Measurements from ENCODE around the gene TMEM123. TPM values are rescaled to one million over a fixed set of nuclear protein-coding genes. Genes with fewer than 3 reads are reported as not detected.

Gene TMEM123
- total RNA-seq, 2 experiments from 2014 or later = 434 to 461 TPM

GRCh38 chr11:102391549-102392237 lies 60.9 kb downstream of the TMEM123 start:
- Mint-ChIP-seq H3K36me3 (ENCODE audit: low read depth) (peaks cover 59% of the 10 kb centered on the region), H3K4me3 (no peak overlapping the region), H3K27ac (peak overlapping the region; percentile 55), H3K27me3 (ENCODE audit: low read depth) (no peaks in the 10 kb centered on the region), H3K4me1 (ENCODE audit: low read depth) (peaks cover 27% of the 10 kb centered on the region), H3K9me3 (ENCODE audit: insufficient read depth) (no peaks in the 10 kb centered on the region)
- ChIA-PET POLR2A (interaction anchor here (1.0 to 1.3 kb wide), 2 partner anchors 60 to 105 kb away, joined by 3 to 4 read pairs; no protein-coding TSS in a partner anchor), CTCF (interaction anchor here (0.7 to 6.1 kb wide), 25 partner anchors 10 to 221 kb away, joined by 3 to 56 read pairs (median 6); no protein-coding TSS in a partner anchor)
- DNase-seq (no peak), ATAC-seq (peak; percentile 17)

- peaks cover 59% of the 10 kb centered on the region for H3K36me3 Mint-ChIP-seq (ENCODE audit: low read depth)
- POLR2A ChIA-PET = interaction anchor here (0.6 to 1.3 kb wide), 3 partner anchors 61 to 109 kb away, joined by 3 to 4 read pairs (median 3); no protein-coding TSS in a partner anchor
Measured at GRCh38 chr11:102390667-102391465, 61.7 kb downstream of the TMEM123 start.

GRCh38 chr11:102389253-102389652 lies 63.3 kb downstream of the TMEM123 start:
- Mint-ChIP-seq H3K4me1 (ENCODE audit: low read depth) (peaks cover 25% of the 10 kb centered on the region), H3K4me3 (no peak overlapping the region), H3K36me3 (ENCODE audit: low read depth) (peaks cover 55% of the 10 kb centered on the region), H3K27ac (no peak overlapping the region), H3K27me3 (ENCODE audit: low read depth) (no peaks in the 10 kb centered on the region), H3K9me3 (ENCODE audit: insufficient read depth) (no peaks in the 10 kb centered on the region)
- DNase-seq (no peak), ATAC-seq (no peak)
- ChIA-PET POLR2A (no interaction called here), CTCF (interaction anchor here (0.6 to 6.1 kb wide), 13 partner anchors 8 to 277 kb away, joined by 3 to 56 read pairs (median 15); no protein-coding TSS in a partner anchor)

More at GRCh38 chr11:102390667-102391465, 61.7 kb downstream of the TMEM123 start:
- ATAC-seq = peak; percentile 70
- DNase-seq = peak; percentile 64
- H3K27ac Mint-ChIP-seq = no peak overlapping the region
- CTCF ChIA-PET = interaction anchor here (0.5 to 6.1 kb wide), 49 partner anchors 10 to 276 kb away, joined by 3 to 56 read pairs (median 5); no protein-coding TSS in a partner anchor
- no peaks in the 10 kb centered on the region for H3K27me3 Mint-ChIP-seq (ENCODE audit: low read depth)
- peaks cover 26% of the 10 kb centered on the region for H3K4me1 Mint-ChIP-seq (ENCODE audit: low read depth)
- H3K4me3 Mint-ChIP-seq = no peak overlapping the region
- no peaks in the 10 kb centered on the region for H3K9me3 Mint-ChIP-seq (ENCODE audit: insufficient read depth)

- POLR2A ChIA-PET = interaction anchor here (1.2 kb wide), 1 partner anchor 102 kb away, joined by 3 read pairs; no protein-coding TSS in a partner anchor
- no peak for DNase-seq
- ATAC-seq = no peak
- Mint-ChIP-seq H3K4me3 (no peak overlapping the region), H3K27ac (no peak overlapping the region), H3K4me1 (ENCODE audit: low read depth) (peaks cover 18% of the 10 kb centered on the region), H3K9me3 (ENCODE audit: insufficient read depth) (no peaks in the 10 kb centered on the region), H3K27me3 (ENCODE audit: low read depth) (no peaks in the 10 kb centered on the region), H3K36me3 (ENCODE audit: low read depth) (peaks cover 38% of the 10 kb centered on the region)
- CTCF ChIA-PET = no interaction called here
Measured at GRCh38 chr11:102387043-102387781, 65.4 kb downstream of the TMEM123 start.

GRCh38 chr11:102386136-102386734 lies 66.3 kb downstream of the TMEM123 start:
- ChIA-PET CTCF (interaction anchor here (1.0 kb wide), 1 partner anchor 44 kb away, joined by 4 read pairs; no protein-coding TSS in a partner anchor), POLR2A (no interaction called here)
- DNase-seq (no peak), ATAC-seq (no peak)
- Mint-ChIP-seq H3K27me3 (ENCODE audit: low read depth) (no peaks in the 10 kb centered on the region), H3K27ac (no peak overlapping the region), H3K4me3 (no peak overlapping the region), H3K4me1 (ENCODE audit: low read depth) (peaks cover 18% of the 10 kb centered on the region), H3K9me3 (ENCODE audit: insufficient read depth) (no peaks in the 10 kb centered on the region), H3K36me3 (ENCODE audit: low read depth) (peaks cover 38% of the 10 kb centered on the region)

GRCh38 chr11:102385085-102386007 lies 67.2 kb downstream of the TMEM123 start:
- H3K36me3 Mint-ChIP-seq (ENCODE audit: low read depth) = peaks cover 43% of the 10 kb centered on the region
- H3K27ac Mint-ChIP-seq = no peak overlapping the region
- no peaks in the 10 kb centered on the region for H3K27me3 Mint-ChIP-seq (ENCODE audit: low read depth)
- H3K4me3 Mint-ChIP-seq = no peak overlapping the region
- H3K9me3 Mint-ChIP-seq (ENCODE audit: insufficient read depth) = no peaks in the 10 kb centered on the region
- ChIA-PET CTCF (interaction anchor here (0.6 to 1.0 kb wide), 2 partner anchors 32 to 43 kb away, joined by 3 to 4 read pairs; no protein-coding TSS in a partner anchor), POLR2A (interaction anchor here (1.2 kb wide), 1 partner anchor 8 kb away, joined by 3 read pairs; no protein-coding TSS in a partner anchor)
- ATAC-seq (no peak), DNase-seq (no peak)
- H3K4me1 Mint-ChIP-seq (ENCODE audit: low read depth) = peaks cover 14% of the 10 kb centered on the region

- peaks cover 13% of the 10 kb centered on the region for H3K4me1 Mint-ChIP-seq (ENCODE audit: low read depth)
- no peak for DNase-seq
- POLR2A ChIA-PET = interaction anchor here (1.2 kb wide), 1 partner anchor 9 kb away, joined by 3 read pairs; no protein-coding TSS in a partner anchor
- peaks cover 47% of the 10 kb centered on the region for H3K36me3 Mint-ChIP-seq (ENCODE audit: low read depth)
- no peaks in the 10 kb centered on the region for H3K27me3 Mint-ChIP-seq (ENCODE audit: low read depth)
- no peak overlapping the region for H3K4me3 Mint-ChIP-seq
- no peaks in the 10 kb centered on the region for H3K9me3 Mint-ChIP-seq (ENCODE audit: insufficient read depth)
- H3K27ac Mint-ChIP-seq = no peak overlapping the region
- no peak for ATAC-seq
- CTCF ChIA-PET = interaction anchor here (0.6 to 1.9 kb wide), 2 partner anchors 9 to 31 kb away, joined by 3 to 6 read pairs; no protein-coding TSS in a partner anchor
Measured at GRCh38 chr11:102384419-102385079, 68.0 kb downstream of the TMEM123 start.

- Mint-ChIP-seq H3K4me1 (ENCODE audit: low read depth) (peaks cover 10% of the 10 kb centered on the region), H3K4me3 (no peak overlapping the region), H3K27me3 (ENCODE audit: low read depth) (no peaks in the 10 kb centered on the region), H3K9me3 (ENCODE audit: insufficient read depth) (no peaks in the 10 kb centered on the region), H3K27ac (no peak overlapping the region), H3K36me3 (ENCODE audit: low read depth) (peaks cover 46% of the 10 kb centered on the region)
- DNase-seq (no peak), ATAC-seq (no peak)
- ChIA-PET POLR2A (interaction anchor here (1.2 kb wide), 1 partner anchor 10 kb away, joined by 3 read pairs; no protein-coding TSS in a partner anchor), CTCF (interaction anchor here (1.9 kb wide), 1 partner anchor 8 kb away, joined by 6 read pairs; no protein-coding TSS in a partner anchor)
Measured at GRCh38 chr11:102383839-102384238, 68.7 kb downstream of the TMEM123 start.

GRCh38 chr11:102382384-102382783 lies 70.2 kb downstream of the TMEM123 start:
- H3K4me1 Mint-ChIP-seq (ENCODE audit: low read depth) = peaks cover 10% of the 10 kb centered on the region
- DNase-seq = no peak
- no peak overlapping the region for H3K27ac Mint-ChIP-seq
- no peak for ATAC-seq
- H3K9me3 Mint-ChIP-seq (ENCODE audit: insufficient read depth) = no peaks in the 10 kb centered on the region
- peaks cover 51% of the 10 kb centered on the region for H3K36me3 Mint-ChIP-seq (ENCODE audit: low read depth)
- POLR2A ChIA-PET = no interaction called here
- CTCF ChIA-PET = interaction anchor here (1.3 to 3.0 kb wide), 4 partner anchors 8 to 40 kb away, joined by 3 to 18 read pairs (median 4); no protein-coding TSS in a partner anchor
- H3K27me3 Mint-ChIP-seq (ENCODE audit: low read depth) = no peaks in the 10 kb centered on the region
- H3K4me3 Mint-ChIP-seq = no peak overlapping the region

- ATAC-seq = no peak
- H3K27ac Mint-ChIP-seq = no peak overlapping the region
- no peaks in the 10 kb centered on the region for H3K27me3 Mint-ChIP-seq (ENCODE audit: low read depth)
- H3K4me3 Mint-ChIP-seq = no peak overlapping the region
- peaks cover 44% of the 10 kb centered on the region for H3K36me3 Mint-ChIP-seq (ENCODE audit: low read depth)
- POLR2A ChIA-PET = no interaction called here
- CTCF ChIA-PET = interaction anchor here (0.9 to 1.8 kb wide), 2 partner anchors 12 to 37 kb away, joined by 3 to 8 read pairs; no protein-coding TSS in a partner anchor
- H3K4me1 Mint-ChIP-seq (ENCODE audit: low read depth) = peaks cover 10% of the 10 kb centered on the region
- H3K9me3 Mint-ChIP-seq (ENCODE audit: insufficient read depth) = no peaks in the 10 kb centered on the region
- DNase-seq = no peak
Measured at GRCh38 chr11:102378818-102379217, 73.7 kb downstream of the TMEM123 start.
